SK-N-SH treated with all-trans-retinoic acid at 6 μM for 48 hours (cell line): Measurements from ENCODE around the gene KIF2A.

ENCODE experiments used
- ATAC-seq: fragments of 200-7000 bp; cut with Tn5 transposase; 3 replicates; pipeline ENCODE4 v1.9.1; 2020; ENCODE audit warnings: mild to moderate bottlenecking, moderate library complexity
- ARNTL ChIP-seq: fragments of 450-650 bp; formaldehyde crosslinking; IDR thresholded peaks from 2 replicates; pipeline ENCODE4 v1.5.0; 2020; ENCODE audit warnings: low read depth, mild to moderate bottlenecking, moderate library complexity, borderline replicate concordance
- BACH2 ChIP-seq: fragments of 250-450 bp; sonication (Bioruptor Pico); IDR thresholded peaks from 2 replicates; pipeline ENCODE4 v1.9.0; 2021; ENCODE audit warnings: mild to moderate bottlenecking, borderline replicate concordance
- CSDC2 ChIP-seq: fragments of 250-450 bp; sonication (Bioruptor Pico); IDR thresholded peaks from 2 replicates; pipeline ENCODE4 v1.5.0; 2020; ENCODE audit warnings: mild to moderate bottlenecking, moderate library complexity
- ESRRG ChIP-seq: fragments of 250-450 bp; sonication (Bioruptor Pico); IDR thresholded peaks from 2 replicates; pipeline ENCODE4 v1.6.1; 2021; ENCODE audit warnings: mild to moderate bottlenecking
- GLIS3 ChIP-seq: fragments of 250-450 bp; sonication (Bioruptor Pico); IDR thresholded peaks from 2 replicates; pipeline ENCODE4 v1.5.0; 2020; ENCODE audit warnings: mild to moderate bottlenecking, moderate library complexity
- ISL1 ChIP-seq: fragments of 250-450 bp; sonication (Bioruptor Pico); IDR thresholded peaks from 2 replicates; pipeline ENCODE4 v2.1.2; 2022; ENCODE audit warnings: mild to moderate bottlenecking, moderate library complexity
- OSR1 ChIP-seq: fragments of 250-450 bp; sonication (Bioruptor Pico); IDR thresholded peaks from 2 replicates; pipeline ENCODE4 v1.8.0; 2022; ENCODE audit warnings: moderate library complexity, mild to moderate bottlenecking, inconsistent platforms
- PPARA ChIP-seq: fragments of 250-450 bp; sonication (Bioruptor Pico); IDR thresholded peaks from 2 replicates; pipeline ENCODE4 v1.5.0; 2020; ENCODE audit warnings: mild to moderate bottlenecking, borderline replicate concordance
- SNAI2 ChIP-seq: fragments of 250-450 bp; sonication (Bioruptor Pico); IDR thresholded peaks from 2 replicates; pipeline ENCODE4 v1.5.0; 2020; ENCODE audit warnings: mild to moderate bottlenecking, moderate library complexity
- TCF4 ChIP-seq: fragments of 250-450 bp; sonication (Bioruptor Pico); IDR thresholded peaks from 2 replicates; pipeline ENCODE4 v1.8.0; 2021; ENCODE audit warnings: mild to moderate bottlenecking, moderate library complexity, borderline replicate concordance
- TOX ChIP-seq: fragments of 250-450 bp; sonication (Bioruptor Pico); IDR thresholded peaks from 2 replicates; pipeline ENCODE4 v1.8.0; 2021; ENCODE audit warnings: mild to moderate bottlenecking, moderate library complexity, borderline replicate concordance
- ZC3H10 ChIP-seq: fragments of 250-450 bp; sonication (Bioruptor Pico); IDR thresholded peaks from 2 replicates; pipeline ENCODE4 v1.5.1; 2021; ENCODE audit warnings: mild to moderate bottlenecking, moderate library complexity
- ZFP3 ChIP-seq: fragments of 250-450 bp; sonication (Bioruptor Pico); IDR thresholded peaks from 2 replicates; pipeline ENCODE4 v1.5.0; 2020; ENCODE audit warnings: mild to moderate bottlenecking, moderate library complexity
- ZFP30 ChIP-seq: fragments of 450-650 bp; formaldehyde crosslinking; IDR thresholded peaks from 2 replicates; pipeline ENCODE4 v1.5.0; 2022; ENCODE audit warnings: mild to moderate bottlenecking, moderate library complexity
- ZNF70 ChIP-seq: fragments of 450-650 bp; formaldehyde crosslinking; IDR thresholded peaks from 2 replicates; pipeline ENCODE4 v1.5.0; 2020; ENCODE audit warnings: mild to moderate bottlenecking, moderate library complexity
- ZNF8 ChIP-seq: fragments of 450-650 bp; formaldehyde crosslinking; IDR thresholded peaks from 2 replicates; pipeline ENCODE4 v1.5.0; 2020; ENCODE audit warnings: mild to moderate bottlenecking, moderate library complexity
- TF ChIP-seq, protein P1 (sequence below): fragments of 250-450 bp; sonication (Bioruptor Pico); IDR thresholded peaks from 2 replicates; pipeline ENCODE4 v1.5.1; 2020; ENCODE audit warnings: low read depth, mild to moderate bottlenecking, moderate library complexity
- TF ChIP-seq, protein P2 (sequence below): fragments of 250-450 bp; sonication (Bioruptor Pico); IDR thresholded peaks from 2 replicates; pipeline ENCODE4 v1.5.0; 2020; ENCODE audit warnings: mild to moderate bottlenecking, moderate library complexity
- TF ChIP-seq, protein P3 (sequence below): fragments of 250-450 bp; sonication (Bioruptor Pico); IDR thresholded peaks from 2 replicates; pipeline ENCODE4 v1.8.0; 2020; ENCODE audit warnings: mild to moderate bottlenecking, moderate library complexity, borderline replicate concordance
- TF ChIP-seq, protein P4 (sequence below): fragments of 250-450 bp; sonication (Bioruptor Pico); IDR thresholded peaks from 2 replicates; pipeline ENCODE4 v1.8.0; 2021; ENCODE audit warnings: low read depth, mild to moderate bottlenecking, moderate library complexity, borderline replicate concordance

The KIF2A gene

DNA sequence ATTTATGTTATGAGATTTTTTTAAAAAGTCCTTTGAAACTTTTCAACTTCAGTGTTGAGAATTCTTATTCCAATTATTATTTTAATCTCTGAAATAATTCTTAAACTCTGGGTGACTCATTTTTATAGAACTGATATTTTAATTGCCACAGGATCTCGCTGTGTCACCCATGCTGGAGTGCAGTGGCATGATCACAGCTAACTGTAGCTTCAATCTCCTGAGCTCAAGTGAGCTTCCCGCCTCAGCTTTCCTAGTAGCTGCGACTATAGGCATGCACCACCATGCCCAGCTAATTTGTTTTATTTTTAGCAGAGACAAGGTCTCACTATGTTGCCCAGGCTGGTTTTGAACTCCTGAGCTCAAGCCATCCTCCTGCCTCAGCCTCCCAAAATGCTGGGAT, 56.7 kb downstream of the KIF2A start:
- TF ChIP-seq BACH2 (CRISPR knock-in tag): no peak
- TF ChIP-seq SNAI2: no peak
- no peak for TF ChIP-seq OSR1 (CRISPR knock-in tag)
- no peak for TF ChIP-seq PPARA (CRISPR knock-in tag)
- TF ChIP-seq, protein P1, sequence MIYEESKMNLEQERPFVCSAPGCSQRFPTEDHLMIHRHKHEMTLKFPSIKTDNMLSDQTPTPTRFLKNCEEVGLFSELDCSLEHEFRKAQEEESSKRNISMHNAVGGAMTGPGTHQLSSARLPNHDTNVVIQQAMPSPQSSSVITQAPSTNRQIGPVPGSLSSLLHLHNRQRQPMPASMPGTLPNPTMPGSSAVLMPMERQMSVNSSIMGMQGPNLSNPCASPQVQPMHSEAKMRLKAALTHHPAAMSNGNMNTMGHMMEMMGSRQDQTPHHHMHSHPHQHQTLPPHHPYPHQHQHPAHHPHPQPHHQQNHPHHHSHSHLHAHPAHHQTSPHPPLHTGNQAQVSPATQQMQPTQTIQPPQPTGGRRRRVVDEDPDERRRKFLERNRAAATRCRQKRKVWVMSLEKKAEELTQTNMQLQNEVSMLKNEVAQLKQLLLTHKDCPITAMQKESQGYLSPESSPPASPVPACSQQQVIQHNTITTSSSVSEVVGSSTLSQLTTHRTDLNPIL (CRISPR knock-in tag): no peak
- TF ChIP-seq ZFP3 (CRISPR knock-in tag): no peak
- TF ChIP-seq CSDC2: no peak
- no peak for TF ChIP-seq ZNF70 (CRISPR knock-in tag)
- TF ChIP-seq ZC3H10 (CRISPR knock-in tag): no peak
- TF ChIP-seq, protein P2, sequence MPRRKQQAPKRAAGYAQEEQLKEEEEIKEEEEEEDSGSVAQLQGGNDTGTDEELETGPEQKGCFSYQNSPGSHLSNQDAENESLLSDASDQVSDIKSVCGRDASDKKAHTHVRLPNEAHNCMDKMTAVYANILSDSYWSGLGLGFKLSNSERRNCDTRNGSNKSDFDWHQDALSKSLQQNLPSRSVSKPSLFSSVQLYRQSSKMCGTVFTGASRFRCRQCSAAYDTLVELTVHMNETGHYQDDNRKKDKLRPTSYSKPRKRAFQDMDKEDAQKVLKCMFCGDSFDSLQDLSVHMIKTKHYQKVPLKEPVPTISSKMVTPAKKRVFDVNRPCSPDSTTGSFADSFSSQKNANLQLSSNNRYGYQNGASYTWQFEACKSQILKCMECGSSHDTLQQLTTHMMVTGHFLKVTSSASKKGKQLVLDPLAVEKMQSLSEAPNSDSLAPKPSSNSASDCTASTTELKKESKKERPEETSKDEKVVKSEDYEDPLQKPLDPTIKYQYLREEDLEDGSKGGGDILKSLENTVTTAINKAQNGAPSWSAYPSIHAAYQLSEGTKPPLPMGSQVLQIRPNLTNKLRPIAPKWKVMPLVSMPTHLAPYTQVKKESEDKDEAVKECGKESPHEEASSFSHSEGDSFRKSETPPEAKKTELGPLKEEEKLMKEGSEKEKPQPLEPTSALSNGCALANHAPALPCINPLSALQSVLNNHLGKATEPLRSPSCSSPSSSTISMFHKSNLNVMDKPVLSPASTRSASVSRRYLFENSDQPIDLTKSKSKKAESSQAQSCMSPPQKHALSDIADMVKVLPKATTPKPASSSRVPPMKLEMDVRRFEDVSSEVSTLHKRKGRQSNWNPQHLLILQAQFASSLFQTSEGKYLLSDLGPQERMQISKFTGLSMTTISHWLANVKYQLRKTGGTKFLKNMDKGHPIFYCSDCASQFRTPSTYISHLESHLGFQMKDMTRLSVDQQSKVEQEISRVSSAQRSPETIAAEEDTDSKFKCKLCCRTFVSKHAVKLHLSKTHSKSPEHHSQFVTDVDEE: no peak
- TF ChIP-seq, protein P3, sequence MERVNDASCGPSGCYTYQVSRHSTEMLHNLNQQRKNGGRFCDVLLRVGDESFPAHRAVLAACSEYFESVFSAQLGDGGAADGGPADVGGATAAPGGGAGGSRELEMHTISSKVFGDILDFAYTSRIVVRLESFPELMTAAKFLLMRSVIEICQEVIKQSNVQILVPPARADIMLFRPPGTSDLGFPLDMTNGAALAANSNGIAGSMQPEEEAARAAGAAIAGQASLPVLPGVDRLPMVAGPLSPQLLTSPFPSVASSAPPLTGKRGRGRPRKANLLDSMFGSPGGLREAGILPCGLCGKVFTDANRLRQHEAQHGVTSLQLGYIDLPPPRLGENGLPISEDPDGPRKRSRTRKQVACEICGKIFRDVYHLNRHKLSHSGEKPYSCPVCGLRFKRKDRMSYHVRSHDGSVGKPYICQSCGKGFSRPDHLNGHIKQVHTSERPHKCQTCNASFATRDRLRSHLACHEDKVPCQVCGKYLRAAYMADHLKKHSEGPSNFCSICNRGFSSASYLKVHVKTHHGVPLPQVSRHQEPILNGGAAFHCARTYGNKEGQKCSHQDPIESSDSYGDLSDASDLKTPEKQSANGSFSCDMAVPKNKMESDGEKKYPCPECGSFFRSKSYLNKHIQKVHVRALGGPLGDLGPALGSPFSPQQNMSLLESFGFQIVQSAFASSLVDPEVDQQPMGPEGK: no peak
- TF ChIP-seq ISL1: no peak
- TF ChIP-seq TCF4 (CRISPR knock-in tag): no peak
- TF ChIP-seq GLIS3 (CRISPR knock-in tag): no peak
- TF ChIP-seq ESRRG (CRISPR knock-in tag): no peak
- TF ChIP-seq ZFP30 (CRISPR knock-in tag): no peak
- TF ChIP-seq, protein P4, sequence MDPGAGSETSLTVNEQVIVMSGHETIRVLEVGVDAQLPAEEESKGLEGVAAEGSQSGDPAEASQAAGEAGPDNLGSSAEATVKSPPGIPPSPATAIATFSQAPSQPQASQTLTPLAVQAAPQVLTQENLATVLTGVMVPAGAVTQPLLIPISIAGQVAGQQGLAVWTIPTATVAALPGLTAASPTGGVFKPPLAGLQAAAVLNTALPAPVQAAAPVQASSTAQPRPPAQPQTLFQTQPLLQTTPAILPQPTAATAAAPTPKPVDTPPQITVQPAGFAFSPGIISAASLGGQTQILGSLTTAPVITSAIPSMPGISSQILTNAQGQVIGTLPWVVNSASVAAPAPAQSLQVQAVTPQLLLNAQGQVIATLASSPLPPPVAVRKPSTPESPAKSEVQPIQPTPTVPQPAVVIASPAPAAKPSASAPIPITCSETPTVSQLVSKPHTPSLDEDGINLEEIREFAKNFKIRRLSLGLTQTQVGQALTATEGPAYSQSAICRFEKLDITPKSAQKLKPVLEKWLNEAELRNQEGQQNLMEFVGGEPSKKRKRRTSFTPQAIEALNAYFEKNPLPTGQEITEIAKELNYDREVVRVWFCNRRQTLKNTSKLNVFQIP (CRISPR knock-in tag): no peak
- no peak for TF ChIP-seq ZNF8 (CRISPR knock-in tag)
- no peak for ATAC-seq

DNA sequence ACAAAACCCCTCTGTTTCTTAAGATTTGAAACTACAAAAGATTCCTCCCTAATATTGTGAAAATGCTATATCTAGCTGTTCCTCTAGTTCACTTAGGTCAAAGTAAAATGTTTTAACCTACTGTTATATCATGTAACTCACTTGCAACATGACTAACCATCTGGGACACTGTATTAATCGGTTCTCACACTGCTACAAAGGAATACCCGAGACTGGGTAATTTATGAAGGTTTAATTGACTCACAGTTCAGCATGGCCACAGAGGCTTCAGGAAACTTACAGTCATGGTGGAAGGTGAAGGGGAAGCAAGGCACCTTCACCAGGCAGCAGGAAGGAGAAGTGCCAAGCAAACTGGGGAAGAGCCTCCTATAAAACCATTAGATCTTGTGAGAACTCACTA, 63.0 kb downstream of the KIF2A start:
- no peak for ATAC-seq
- TF ChIP-seq BACH2 (CRISPR knock-in tag) (no peak), TOX (CRISPR knock-in tag) (no peak), ARNTL (CRISPR knock-in tag) (no peak)
- TF ChIP-seq, all 23 proteins: peak for 0

DNA sequence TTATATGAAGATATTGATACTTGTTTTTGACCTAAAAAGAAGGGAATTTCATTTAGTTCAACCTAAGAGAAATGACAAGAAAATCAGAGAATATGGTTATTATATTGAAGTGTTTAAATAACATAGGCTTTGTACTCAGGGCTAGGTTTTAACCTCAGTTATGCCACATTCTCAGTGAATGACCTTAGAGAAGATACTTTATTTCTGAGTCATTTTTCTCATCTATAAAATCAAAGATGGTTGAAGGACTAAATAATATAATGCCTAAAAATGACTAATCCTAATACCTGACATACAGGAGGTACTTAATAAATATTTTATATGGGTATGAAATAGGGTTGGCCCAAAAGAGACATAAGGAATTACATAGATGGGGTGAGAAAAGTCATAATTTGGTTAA, 65.4 kb downstream of the KIF2A start:
- TF ChIP-seq, protein P2: no peak
- TF ChIP-seq ZC3H10 (CRISPR knock-in tag) (no peak), PPARA (CRISPR knock-in tag) (no peak), SNAI2 (no peak), ZNF70 (CRISPR knock-in tag) (no peak)
- TF ChIP-seq, protein P4 (CRISPR knock-in tag): no peak
- ATAC-seq: no peak
